Measurements from ENCODE around the gene CENPF. TPM values are rescaled to one million over a fixed set of nuclear protein-coding genes. Genes with fewer than 3 reads are reported as not detected.
A peak's percentile ranks its signal among the peaks of the same experiment; 100 is the strongest.
"Not testable (repeated sequence)": the region's sequence is repeated elsewhere in the genome, so short reads cannot be mapped to it uniquely, and the experiment has no call there.

Gene CENPF
- total and polyA plus RNA-seq, 2 donors from 2014 or later, result 0.39 to 3.3 TPM

GRCh38 chr1:214665606-214666110 lies 62.7 kb downstream of the CENPF start:
- Histone ChIP-seq H3K9ac (ENCODE audit: low read length in 3 of 3) (no peak overlapping the region), H3K9me3 (ENCODE audit: control insufficient read depth in 2 of 3, insufficient read depth in 1 of 3, low read length in 3 of 3) (no peaks in the 10 kb centered on the region), H3K4me3 (ENCODE audit: low read length in 3 of 3) (no peak overlapping the region), H3K27ac (ENCODE audit: low read depth in 2 of 2, low read length in 2 of 2) (no peak overlapping the region), H3K36me3 (ENCODE audit: control insufficient read depth in 2 of 3, insufficient read depth in 3 of 3, low read length in 3 of 3) (no peaks in the 10 kb centered on the region), H3K27me3 (ENCODE audit: control insufficient read depth, insufficient read depth, low read length) (no peaks in the 10 kb centered on the region), H3K4me1 (ENCODE audit: control insufficient read depth in 2 of 3, insufficient read depth in 2 of 3, low read depth in 1 of 3, low read length in 3 of 3) (no peaks in the 10 kb centered on the region)
- DNase-seq (no peak), FAIRE-seq (no peak)
- TF ChIP-seq, protein P1, sequence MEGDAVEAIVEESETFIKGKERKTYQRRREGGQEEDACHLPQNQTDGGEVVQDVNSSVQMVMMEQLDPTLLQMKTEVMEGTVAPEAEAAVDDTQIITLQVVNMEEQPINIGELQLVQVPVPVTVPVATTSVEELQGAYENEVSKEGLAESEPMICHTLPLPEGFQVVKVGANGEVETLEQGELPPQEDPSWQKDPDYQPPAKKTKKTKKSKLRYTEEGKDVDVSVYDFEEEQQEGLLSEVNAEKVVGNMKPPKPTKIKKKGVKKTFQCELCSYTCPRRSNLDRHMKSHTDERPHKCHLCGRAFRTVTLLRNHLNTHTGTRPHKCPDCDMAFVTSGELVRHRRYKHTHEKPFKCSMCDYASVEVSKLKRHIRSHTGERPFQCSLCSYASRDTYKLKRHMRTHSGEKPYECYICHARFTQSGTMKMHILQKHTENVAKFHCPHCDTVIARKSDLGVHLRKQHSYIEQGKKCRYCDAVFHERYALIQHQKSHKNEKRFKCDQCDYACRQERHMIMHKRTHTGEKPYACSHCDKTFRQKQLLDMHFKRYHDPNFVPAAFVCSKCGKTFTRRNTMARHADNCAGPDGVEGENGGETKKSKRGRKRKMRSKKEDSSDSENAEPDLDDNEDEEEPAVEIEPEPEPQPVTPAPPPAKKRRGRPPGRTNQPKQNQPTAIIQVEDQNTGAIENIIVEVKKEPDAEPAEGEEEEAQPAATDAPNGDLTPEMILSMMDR (IDR thresholded peaks at IDR 0.05; ENCODE audit: borderline replicate concordance, extremely low read depth, insufficient read depth), result no peak
- intact Hi-C loops (cut with DNase I), result no loop called here

DNA sequence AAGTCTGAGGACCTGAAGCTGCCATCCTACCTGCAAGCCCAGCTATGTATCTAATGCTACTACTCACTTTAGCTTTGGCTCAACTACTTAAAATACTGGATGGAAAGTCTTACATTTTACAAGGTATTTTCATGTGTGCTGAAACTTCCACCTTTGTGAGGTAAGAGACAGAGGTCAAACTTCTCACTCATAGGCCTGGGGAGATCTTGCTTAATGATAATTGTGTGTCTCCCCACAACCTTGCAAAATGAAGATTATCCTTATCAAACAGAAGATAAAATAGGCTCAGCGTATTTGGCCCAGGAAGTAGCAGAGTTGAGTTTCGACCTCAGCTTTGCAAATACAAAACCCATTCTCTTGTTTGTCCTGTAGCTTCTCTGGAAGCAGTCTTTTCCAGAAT lies 63.7 kb downstream of the CENPF start:
- intact Hi-C loops (cut with DNase I), result no loop called here
- no peak for FAIRE-seq
- TF ChIP-seq, protein P1 (IDR thresholded peaks at IDR 0.05; ENCODE audit: borderline replicate concordance, extremely low read depth, insufficient read depth), result no peak
- Histone ChIP-seq H3K27me3 (ENCODE audit: control insufficient read depth, insufficient read depth, low read length) (no peaks in the 10 kb centered on the region), H3K36me3 (ENCODE audit: control insufficient read depth in 2 of 3, insufficient read depth in 3 of 3, low read length in 3 of 3) (no peaks in the 10 kb centered on the region), H3K9ac (ENCODE audit: low read length in 3 of 3) (no peak overlapping the region), H3K27ac (ENCODE audit: low read depth in 2 of 2, low read length in 2 of 2) (no peak overlapping the region), H3K9me3 (ENCODE audit: control insufficient read depth in 2 of 3, insufficient read depth in 1 of 3, low read length in 3 of 3) (no peaks in the 10 kb centered on the region), H3K4me3 (ENCODE audit: low read length in 3 of 3) (no peak overlapping the region), H3K4me1 (ENCODE audit: control insufficient read depth in 2 of 3, insufficient read depth in 2 of 3, low read depth in 1 of 3, low read length in 3 of 3) (no peaks in the 10 kb centered on the region)
- DNase-seq, result no peak

DNA sequence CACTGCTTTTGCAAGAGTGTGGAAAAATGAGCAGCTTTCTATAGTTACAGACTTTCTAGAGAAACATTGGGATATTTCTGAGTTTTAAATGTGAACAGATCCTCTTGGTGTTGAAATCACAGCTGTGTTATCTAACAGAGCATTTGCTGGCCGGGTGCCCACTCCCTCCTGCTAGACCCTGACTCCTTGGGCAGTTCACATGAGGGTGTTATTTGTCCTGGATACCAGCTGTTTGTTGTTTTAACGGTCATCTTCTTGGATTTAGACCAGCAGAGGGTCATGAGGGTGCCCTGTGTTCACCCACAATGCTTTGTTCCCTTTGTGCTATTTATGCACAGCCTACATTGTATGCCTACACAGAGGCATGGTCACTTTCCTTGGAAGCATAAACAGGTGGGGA lies 67.1 kb downstream of the CENPF start:
- intact Hi-C loops (cut with DNase I), result no loop called here
- Histone ChIP-seq H3K27me3 (ENCODE audit: control insufficient read depth, insufficient read depth, low read length) (no peaks in the 10 kb centered on the region), H3K4me3 (ENCODE audit: low read length in 3 of 3) (no peak overlapping the region), H3K9ac (ENCODE audit: low read length in 3 of 3) (no peak overlapping the region), H3K4me1 (ENCODE audit: control insufficient read depth in 2 of 3, insufficient read depth in 2 of 3, low read depth in 1 of 3, low read length in 3 of 3) (no peaks in the 10 kb centered on the region), H3K36me3 (ENCODE audit: control insufficient read depth in 2 of 3, insufficient read depth in 3 of 3, low read length in 3 of 3) (no peaks in the 10 kb centered on the region), H3K9me3 (ENCODE audit: control insufficient read depth in 2 of 3, insufficient read depth in 1 of 3, low read length in 3 of 3) (no peaks in the 10 kb centered on the region), H3K27ac (ENCODE audit: low read depth in 2 of 2, low read length in 2 of 2) (no peak overlapping the region)
- TF ChIP-seq, protein P1 (IDR thresholded peaks at IDR 0.05; ENCODE audit: borderline replicate concordance, extremely low read depth, insufficient read depth), result no peak
- DNase-seq (peak in 4 of 5 donors; percentile 32 to 78 (median 51)), FAIRE-seq (no peak)

GRCh38 chr1:214673029-214673428 lies 70.0 kb downstream of the CENPF start:
- DNase-seq; H3K4me3 ChIP-seq (ENCODE audit: low read length in 3 of 3); H3K9ac ChIP-seq (ENCODE audit: low read length in 3 of 3); FAIRE-seq; H3K27ac ChIP-seq (ENCODE audit: low read depth in 2 of 2, low read length in 2 of 2); intact Hi-C loops (cut with DNase I); H3K9me3 ChIP-seq (ENCODE audit: control insufficient read depth in 2 of 3, insufficient read depth in 1 of 3, low read length in 3 of 3); H3K27me3 ChIP-seq (ENCODE audit: control insufficient read depth, insufficient read depth, low read length); H3K4me1 ChIP-seq (ENCODE audit: control insufficient read depth in 2 of 3, insufficient read depth in 2 of 3, low read depth in 1 of 3, low read length in 3 of 3); H3K36me3 ChIP-seq (ENCODE audit: control insufficient read depth in 2 of 3, insufficient read depth in 3 of 3, low read length in 3 of 3): not testable (repeated sequence)

Data from kidney (tissue), 14 donors.